ENCODE data around the gene ATXN1. TPM values are rescaled to one million over a fixed set of nuclear protein-coding genes. Genes with fewer than 3 reads are reported as not detected.

The ATXN1 gene
- total RNA-seq, 1 experiment from 2014 or later: 19.7 TPM

- CTCF ChIA-PET: interaction anchor here (1.2 kb wide), 1 partner anchor 35 kb away, joined by 5 read pairs; no protein-coding TSS in a partner anchor
- intact Hi-C loops (cut with micrococcal nuclease; ENCODE audit: unreplicated experiment): loop anchor here (2.0 kb wide), 1 partner anchor 24 kb away; no protein-coding TSS in a partner anchor
- Mint-ChIP-seq H3K36me3 (ENCODE audit: insufficient read depth, unreplicated experiment) (no peaks in the 10 kb centered on the region), H3K4me1 (ENCODE audit: low read depth, unreplicated experiment) (peaks cover 24% of the 10 kb centered on the region), H3K9me3 (ENCODE audit: low read depth, unreplicated experiment) (no peaks in the 10 kb centered on the region), H3K4me3 (ENCODE audit: low read depth, unreplicated experiment) (no peak overlapping the region), H3K27me3 (ENCODE audit: unreplicated experiment) (no peaks in the 10 kb centered on the region), H3K27ac (ENCODE audit: unreplicated experiment) (peak overlapping the region; percentile 54)
- no peak for DNase-seq
- TF ChIP-seq, protein P1, sequence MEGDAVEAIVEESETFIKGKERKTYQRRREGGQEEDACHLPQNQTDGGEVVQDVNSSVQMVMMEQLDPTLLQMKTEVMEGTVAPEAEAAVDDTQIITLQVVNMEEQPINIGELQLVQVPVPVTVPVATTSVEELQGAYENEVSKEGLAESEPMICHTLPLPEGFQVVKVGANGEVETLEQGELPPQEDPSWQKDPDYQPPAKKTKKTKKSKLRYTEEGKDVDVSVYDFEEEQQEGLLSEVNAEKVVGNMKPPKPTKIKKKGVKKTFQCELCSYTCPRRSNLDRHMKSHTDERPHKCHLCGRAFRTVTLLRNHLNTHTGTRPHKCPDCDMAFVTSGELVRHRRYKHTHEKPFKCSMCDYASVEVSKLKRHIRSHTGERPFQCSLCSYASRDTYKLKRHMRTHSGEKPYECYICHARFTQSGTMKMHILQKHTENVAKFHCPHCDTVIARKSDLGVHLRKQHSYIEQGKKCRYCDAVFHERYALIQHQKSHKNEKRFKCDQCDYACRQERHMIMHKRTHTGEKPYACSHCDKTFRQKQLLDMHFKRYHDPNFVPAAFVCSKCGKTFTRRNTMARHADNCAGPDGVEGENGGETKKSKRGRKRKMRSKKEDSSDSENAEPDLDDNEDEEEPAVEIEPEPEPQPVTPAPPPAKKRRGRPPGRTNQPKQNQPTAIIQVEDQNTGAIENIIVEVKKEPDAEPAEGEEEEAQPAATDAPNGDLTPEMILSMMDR (IDR thresholded peaks at IDR 0.05; ENCODE audit: unreplicated experiment): no peak
- BruUV-seq (replicated peaks): no TSS peak
Measured at GRCh38 chr6:16728513-16729182, 32.6 kb downstream of the ATXN1 start.

- Mint-ChIP-seq H3K4me1 (ENCODE audit: low read depth, unreplicated experiment) (peaks cover 24% of the 10 kb centered on the region), H3K9me3 (ENCODE audit: low read depth, unreplicated experiment) (no peaks in the 10 kb centered on the region), H3K4me3 (ENCODE audit: low read depth, unreplicated experiment) (no peak overlapping the region), H3K27me3 (ENCODE audit: unreplicated experiment) (no peaks in the 10 kb centered on the region), H3K36me3 (ENCODE audit: insufficient read depth, unreplicated experiment) (no peaks in the 10 kb centered on the region), H3K27ac (ENCODE audit: unreplicated experiment) (no peak overlapping the region)
- TF ChIP-seq, protein P1 (IDR thresholded peaks at IDR 0.05; ENCODE audit: unreplicated experiment): no peak
- intact Hi-C loops (cut with micrococcal nuclease; ENCODE audit: unreplicated experiment): loop anchor here (2.0 kb wide), 1 partner anchor 25 kb away; no protein-coding TSS in a partner anchor
- DNase-seq: no peak
- no TSS peak for BruUV-seq (replicated peaks)
- CTCF ChIA-PET: no interaction called here
Measured at GRCh38 chr6:16727996-16728395, 33.3 kb downstream of the ATXN1 start.

DNA sequence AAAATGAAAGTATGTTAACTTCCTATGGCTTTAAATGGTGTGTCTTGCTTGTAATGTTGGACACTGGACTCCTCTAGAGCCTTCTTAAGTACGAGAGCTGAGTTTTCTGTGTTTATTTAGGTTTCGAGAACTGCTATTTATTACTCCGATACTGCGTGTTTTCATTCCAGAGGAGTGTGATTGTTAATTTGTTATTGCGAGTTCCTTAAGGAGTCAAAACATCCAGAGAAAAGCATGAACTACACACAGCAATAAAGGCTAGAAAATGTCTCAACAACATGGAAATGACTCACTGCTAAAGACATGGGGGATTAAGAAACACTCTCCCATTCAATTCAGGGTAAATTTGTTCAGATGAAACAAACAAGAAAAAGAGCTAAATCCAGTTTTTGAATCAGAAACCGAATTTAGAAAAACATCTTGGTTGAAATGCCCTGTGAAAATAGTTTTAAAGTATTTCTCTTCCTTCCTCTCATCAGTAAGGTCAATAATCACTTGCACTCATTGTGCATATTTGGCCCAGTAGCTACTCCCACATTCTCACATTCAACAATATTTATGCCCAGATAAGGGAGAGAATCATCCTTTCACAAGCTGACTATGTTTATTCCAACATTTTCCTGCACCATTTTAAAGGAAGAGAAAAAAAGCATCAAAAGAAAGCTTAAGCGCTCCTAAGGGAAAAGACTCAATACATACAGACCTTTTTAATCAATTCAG is 36.0 kb downstream of the ATXN1 start:
- no TSS peak for BruUV-seq (replicated peaks)
- peaks cover 15% of the 10 kb centered on the region for H3K4me1 Mint-ChIP-seq (ENCODE audit: low read depth, unreplicated experiment)
- no peak overlapping the region for H3K27ac Mint-ChIP-seq (ENCODE audit: unreplicated experiment)

DNA sequence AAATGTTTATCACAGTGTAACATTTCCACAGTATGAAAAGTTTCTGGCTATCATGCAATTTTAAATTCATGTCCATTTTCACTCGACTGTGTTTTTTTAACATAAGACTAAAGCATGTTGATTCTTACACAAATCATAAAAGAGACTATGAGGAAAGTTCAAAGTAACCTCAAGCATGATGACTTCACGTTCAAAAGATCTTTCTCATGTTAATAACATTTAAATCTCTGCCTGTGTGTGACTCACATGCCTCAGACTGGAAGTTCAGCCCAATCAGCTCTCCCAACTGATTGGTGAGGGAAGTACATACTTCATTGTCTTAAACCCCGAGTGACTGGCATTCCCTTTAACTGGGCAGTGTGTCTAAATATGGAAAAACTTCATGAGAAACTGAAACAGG is 37.4 kb downstream of the ATXN1 start:
- H3K4me3 Mint-ChIP-seq (ENCODE audit: low read depth, unreplicated experiment): no peak overlapping the region
- no peak overlapping the region for H3K27ac Mint-ChIP-seq (ENCODE audit: unreplicated experiment)
- TF ChIP-seq, protein P1 (IDR thresholded peaks at IDR 0.05; ENCODE audit: unreplicated experiment): no peak
- peak; percentile 19 for DNase-seq
- H3K9me3 Mint-ChIP-seq (ENCODE audit: low read depth, unreplicated experiment): no peaks in the 10 kb centered on the region
- CTCF ChIA-PET: interaction anchor here (0.6 to 1.5 kb wide), 3 partner anchors 11 to 588 kb away, joined by 4 to 5 read pairs (median 4); no protein-coding TSS in a partner anchor
- no peaks in the 10 kb centered on the region for H3K36me3 Mint-ChIP-seq (ENCODE audit: insufficient read depth, unreplicated experiment)
- H3K4me1 Mint-ChIP-seq (ENCODE audit: low read depth, unreplicated experiment): peaks cover 20% of the 10 kb centered on the region
- H3K27me3 Mint-ChIP-seq (ENCODE audit: unreplicated experiment): no peaks in the 10 kb centered on the region
- intact Hi-C loops (cut with micrococcal nuclease; ENCODE audit: unreplicated experiment): no loop called here
- BruUV-seq (replicated peaks): no TSS peak

More for the DNA sequence above, 36.0 kb downstream of the ATXN1 start:
- Mint-ChIP-seq H3K27me3 (ENCODE audit: unreplicated experiment) (no peaks in the 10 kb centered on the region), H3K4me3 (ENCODE audit: low read depth, unreplicated experiment) (no peak overlapping the region), H3K9me3 (ENCODE audit: low read depth, unreplicated experiment) (no peaks in the 10 kb centered on the region), H3K36me3 (ENCODE audit: insufficient read depth, unreplicated experiment) (no peaks in the 10 kb centered on the region)
- TF ChIP-seq, protein P1 (IDR thresholded peaks at IDR 0.05; ENCODE audit: unreplicated experiment): no peak
- intact Hi-C loops (cut with micrococcal nuclease; ENCODE audit: unreplicated experiment): no loop called here
- DNase-seq: no peak
- CTCF ChIA-PET: interaction anchor here (0.7 to 1.1 kb wide), 4 partner anchors 13 to 417 kb away, joined by 3 to 9 read pairs (median 4); no protein-coding TSS in a partner anchor

All from Calu3 (cell line).